ENCODE data around the gene TBC1D3C.
"Not testable (repeated sequence)": the region's sequence is repeated elsewhere in the genome, so short reads cannot be mapped to it uniquely, and the experiment has no call there.

The TBC1D3C gene

GRCh38 chr17:38068534-38068933 lies at the start of gene TBC1D3C:
Gene TBC1D3C, minus strand, starts transcription at chr17:38068634. Its CDS starts 1,568 bp downstream, at chr17:38067066.
- DNase-seq: not testable (repeated sequence)

DNA sequence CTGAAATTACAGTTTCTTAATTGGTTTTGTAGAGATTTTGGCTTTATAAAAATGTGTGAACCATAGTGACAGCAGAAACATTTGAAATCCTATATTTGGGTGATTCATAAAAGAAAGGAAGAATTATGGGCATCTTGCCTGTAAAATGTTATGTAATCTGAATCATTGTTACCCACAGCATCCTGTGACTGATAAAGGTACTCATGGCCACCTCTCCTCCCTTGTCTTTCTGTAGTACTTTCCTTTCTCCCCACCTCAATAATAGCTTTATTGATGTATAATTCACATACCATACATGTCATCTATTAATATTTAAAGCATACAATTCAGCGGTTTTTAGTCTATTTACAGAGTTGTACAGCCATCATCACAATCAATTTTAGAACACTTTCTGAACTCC lies 30.8 kb upstream of the TBC1D3C start:
- not testable (repeated sequence) for DNase-seq

GRCh38 chr17:38094059-38094694 lies 25.7 kb upstream of the TBC1D3C start:
- not testable (repeated sequence) for DNase-seq

- not testable (repeated sequence) for DNase-seq
Observed at GRCh38 chr17:38088120-38088519, 19.7 kb upstream of the TBC1D3C start.

DNA sequence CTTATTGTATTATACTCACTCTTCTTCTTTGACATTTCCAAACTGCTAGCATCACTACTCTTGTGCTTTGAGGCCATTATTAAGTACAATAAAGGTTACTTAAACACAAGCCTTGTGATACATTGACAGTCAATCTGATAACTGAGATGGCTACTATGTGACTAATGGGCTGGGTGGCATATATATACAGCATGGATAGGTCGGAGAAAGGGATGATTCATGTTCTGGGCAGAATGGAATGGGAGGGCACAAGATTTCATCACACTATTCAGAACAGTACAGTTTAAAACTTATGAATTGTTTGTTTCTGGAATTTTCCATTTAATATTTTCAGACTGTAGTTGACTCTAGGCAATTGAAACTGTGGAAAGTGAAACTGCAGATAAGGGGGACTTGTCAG lies 18.9 kb upstream of the TBC1D3C start:
- not testable (repeated sequence) for DNase-seq
